A673 (cell line): ENCODE data around the gene MEP1A. TPM values are rescaled to one million over a fixed set of nuclear protein-coding genes. Genes with fewer than 3 reads are reported as not detected.

Experiments used
- BruUV-seq: library from RNA; stranded (reverse); fragments of 400-500 nt; replicated peaks from 2 replicates; lab custom pipeline; 2021; lab: Mats Ljungman, UMichigan
- CTCF ChIA-PET: fragments of 300-600 bp; sonication (Branson Sonifier 250); formaldehyde crosslinking; loops from one replicate; lab custom pipeline; 2022; ENCODE audit warnings: antibody characterized with exemption; lab: Charles Lee
- POLR2A ChIA-PET: fragments of 300-600 bp; sonication (Branson Sonifier 250); formaldehyde crosslinking; loops from one replicate; lab custom pipeline; 2022; ENCODE audit warnings: antibody characterized with exemption; ENCODE audit not compliant: low non-redundant PET; lab: Charles Lee
- DNase-seq: peaks from one replicate; pipeline ENCODE4 v3.0.0-alpha.2; 2015; ENCODE audit warnings: low spot score
- H3K27ac ChIP-seq: fragments of 200-600 bp; sonication (generic); 2 replicates; pipeline ENCODE4 v1.5.1; 2016; ENCODE audit warnings: mixed run types, low read depth, mild to moderate bottlenecking, mixed read lengths, antibody characterized with exemption, low read length; ENCODE audit not compliant: poor library complexity, severe bottlenecking
- H3K27me3 ChIP-seq: fragments of 200-600 bp; sonication (generic); replicated peaks from 2 replicates; pipeline ENCODE4 v1.6.1; 2017; ENCODE audit warnings: mixed run types, low read depth, mild to moderate bottlenecking, mixed read lengths, antibody characterized with exemption, low read length; ENCODE audit not compliant: insufficient read depth, poor library complexity
- H3K36me3 ChIP-seq: fragments of 200-600 bp; sonication (generic); 2 replicates; pipeline ENCODE4 v1.6.1; 2016; ENCODE audit warnings: mixed run types, mild to moderate bottlenecking, mixed read lengths, antibody characterized with exemption, low read length; ENCODE audit not compliant: insufficient read depth, poor library complexity, severe bottlenecking
- H3K4me1 ChIP-seq: fragments of 200-600 bp; sonication (generic); 2 replicates; pipeline ENCODE4 v1.6.1; 2017; ENCODE audit warnings: mixed run types, mild to moderate bottlenecking, mixed read lengths, antibody characterized with exemption, low read length; ENCODE audit not compliant: insufficient read depth, poor library complexity, severe bottlenecking
- H3K4me3 ChIP-seq: fragments of 200-600 bp; sonication (generic); 2 replicates; pipeline ENCODE4 v1.5.1; 2016; ENCODE audit warnings: low read depth, mixed run types, mild to moderate bottlenecking, mixed read lengths, low read length; ENCODE audit not compliant: poor library complexity, severe bottlenecking
- H3K9me3 ChIP-seq: fragments of 200-600 bp; sonication (generic); 2 replicates; pipeline ENCODE4 v1.6.1; 2016; ENCODE audit warnings: mixed run types, low read depth, mild to moderate bottlenecking, mixed read lengths, antibody characterized with exemption, low read length; ENCODE audit not compliant: poor library complexity, severe bottlenecking
- CTCF ChIP-seq: fragments of 300-800, 200-600 bp; sonication (generic); conservative IDR thresholded peaks from 2 replicates; pipeline ENCODE4 v1.5.1; 2017; ENCODE audit warnings: low read depth, mild to moderate bottlenecking, antibody characterized with exemption, low read length, moderate library complexity, mixed read lengths
- EZH2 ChIP-seq: fragments of 200-600 bp; sonication (generic); IDR thresholded peaks from 2 replicates; pipeline ENCODE4 v1.6.1; 2017; ENCODE audit warnings: borderline replicate concordance, low read depth, mild to moderate bottlenecking, mixed read lengths, antibody characterized with exemption, low read length; ENCODE audit not compliant: poor library complexity, severe bottlenecking
- intact Hi-C: fragments of 100-400 bp; cut with micrococcal nuclease; formaldehyde crosslinking; loops from one replicate; pipeline ENCODE4 v1.10.0; 2022; ENCODE audit not compliant: unreplicated experiment
- total RNA-seq: library from RNA; stranded (reverse); gene quantifications from 2 replicates; pipeline ENCODE4 v1.2.3, GENCODE V29; 2021

Gene MEP1A
- total RNA-seq, 1 experiment from 2014 or later: not detected

GRCh38 chr6:46888578-46888977, 95.4 kb downstream of the MEP1A start:
- H3K9me3 ChIP-seq: no peaks in the 10 kb centered on the region
- intact Hi-C loops: no loop called here
- TF ChIP-seq CTCF (no peak), EZH2 (no peak)
- H3K36me3 ChIP-seq: no peaks in the 10 kb centered on the region
- no peaks in the 10 kb centered on the region for H3K4me1 ChIP-seq
- H3K27me3 ChIP-seq: peaks cover 13% of the 10 kb centered on the region
- no peak overlapping the region for H3K27ac ChIP-seq
- DNase-seq: no peak
- BruUV-seq: no TSS peak
- ChIA-PET CTCF (no interaction called here), POLR2A (no interaction called here)
- H3K4me3 ChIP-seq: no peak overlapping the region

Other genes starting within 250 kb of the MEP1A start
- 0.17 TPM in 1 of 2 replicates, not detected in the other for gene CYP39A1, start 140.6 kb upstream of the MEP1A start, total RNA-seq
- 0.45 and 0.52 TPM in 2 replicates for gene SLC25A27, start 140.4 kb upstream of the MEP1A start, total RNA-seq
- not detected in 2 replicates for gene TDRD6, start 105.5 kb upstream of the MEP1A start, total RNA-seq
- gene PLA2G7, start 58.0 kb upstream of the MEP1A start, total RNA-seq: not detected in 2 replicates
- gene ANKRD66, start 46.5 kb upstream of the MEP1A start, total RNA-seq: not detected in 2 replicates
- gene ADGRF5, start 128.5 kb downstream of the MEP1A start, total RNA-seq: 0.31 and 0.34 TPM in 2 replicates
- gene ADGRF1, start 248.9 kb downstream of the MEP1A start, total RNA-seq: not detected in 2 replicates